Hindlimb muscle (tissue), 1 donor: ENCODE measurements around the gene C19orf53. TPM values are rescaled to one million over a fixed set of nuclear protein-coding genes. Genes with fewer than 3 reads are reported as not detected.

Experiments used
- DNase-seq: peaks from one replicate; pipeline ENCODE4 v3.0.0-alpha.2; 2013
- polyA plus RNA-seq: library from polyadenylated mRNA; unstranded; fragments of 120-200 nt; gene quantifications from one replicate; pipeline ENCODE4 v1.2.1, GENCODE V29; 2013; ENCODE audit not compliant: insufficient read length

C19orf53 gene
- polyA plus RNA-seq, 1 donor, result 114 TPM

DNA sequence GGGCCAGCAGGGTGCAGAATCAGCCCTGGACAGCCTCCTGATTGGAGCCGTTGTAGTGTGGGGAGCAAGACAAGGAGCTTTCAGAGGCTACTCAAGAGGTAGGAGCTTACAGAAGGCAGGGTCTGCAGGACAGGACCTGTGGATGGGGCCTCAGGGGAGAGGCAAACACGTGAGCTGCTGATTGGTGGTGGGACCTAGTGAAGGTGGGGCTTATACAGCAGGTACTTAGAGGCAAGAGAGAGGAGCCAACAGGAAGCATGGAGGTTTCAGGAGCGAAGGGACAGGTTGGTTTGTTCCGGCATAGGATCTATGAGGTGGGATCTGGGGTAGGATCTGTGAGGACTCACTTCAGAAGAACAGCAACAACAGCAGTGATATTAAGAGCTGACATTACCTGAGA, 53.4 kb downstream of the C19orf53 start:
- no peak for DNase-seq

Other genes starting within 250 kb of the C19orf53 start
- gene MRI1, start 9.9 kb upstream of the C19orf53 start, polyA plus RNA-seq, result 28.4 TPM
- 5.4 TPM for gene ZSWIM4, start 21.0 kb downstream of the C19orf53 start, polyA plus RNA-seq
- 2.6 TPM for gene NANOS3, start 102.7 kb downstream of the C19orf53 start, polyA plus RNA-seq
- 3.7 TPM for gene BRME1, start 131.7 kb downstream of the C19orf53 start, polyA plus RNA-seq
- 16.3 TPM for gene CC2D1A, start 131.7 kb downstream of the C19orf53 start, polyA plus RNA-seq
- 0.57 TPM for gene PODNL1, start 164.0 kb downstream of the C19orf53 start, polyA plus RNA-seq
- 21.5 TPM for gene DCAF15, start 178.1 kb downstream of the C19orf53 start, polyA plus RNA-seq
- gene RFX1, start 231.9 kb downstream of the C19orf53 start, polyA plus RNA-seq, result 8.3 TPM